GM18519 (cell line): ENCODE data around the gene SLC12A7.
"Not testable (repeated sequence)": the region's sequence is repeated elsewhere in the genome, so short reads cannot be mapped to it uniquely, and the experiment has no call there.

Experiments used
- ATAC-seq: cut with Tn5 transposase; IDR thresholded peaks from one replicate; pipeline ENCODE4 v1.9.1; 2021; ENCODE audit warnings: mild to moderate bottlenecking, moderate library complexity; ENCODE audit not compliant: unreplicated experiment, low FRiP score

The SLC12A7 gene

DNA sequence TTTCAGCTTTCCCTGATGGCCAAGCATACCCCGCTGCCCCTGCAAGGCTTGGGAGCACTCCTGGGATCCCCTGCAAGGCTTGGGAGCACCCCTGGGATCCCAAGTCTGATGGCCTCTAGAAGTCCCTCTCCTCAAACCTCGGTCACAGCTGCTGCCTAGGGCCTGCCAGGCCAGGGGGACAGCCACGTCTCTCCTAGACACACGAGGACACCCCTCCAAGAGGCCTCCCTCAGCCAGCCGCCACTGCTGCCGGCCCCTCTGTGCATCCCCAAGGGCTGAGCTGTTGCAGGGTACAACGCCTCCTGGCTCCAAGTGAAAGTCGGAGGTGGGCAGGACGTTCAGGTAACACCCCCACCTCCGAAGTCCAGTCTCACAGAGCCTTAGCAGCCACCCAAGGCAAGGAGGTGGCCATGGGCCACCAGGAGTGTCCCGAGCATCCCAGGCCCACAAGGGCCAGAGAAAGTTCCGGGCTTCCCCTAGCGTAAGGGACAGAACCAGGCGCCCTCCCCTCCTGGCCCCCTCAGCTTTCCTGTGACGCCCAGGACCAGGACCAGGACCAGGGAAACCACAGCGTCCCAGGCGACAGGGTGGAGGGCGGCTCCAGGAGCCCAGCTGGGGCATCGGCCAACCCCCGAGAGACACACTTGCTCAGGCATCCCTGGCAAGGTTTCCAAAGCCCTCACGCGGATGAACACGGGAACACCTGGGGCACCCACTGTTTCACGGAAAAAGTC lies 17.3 kb upstream of the SLC12A7 start:
- ATAC-seq, result no peak

DNA sequence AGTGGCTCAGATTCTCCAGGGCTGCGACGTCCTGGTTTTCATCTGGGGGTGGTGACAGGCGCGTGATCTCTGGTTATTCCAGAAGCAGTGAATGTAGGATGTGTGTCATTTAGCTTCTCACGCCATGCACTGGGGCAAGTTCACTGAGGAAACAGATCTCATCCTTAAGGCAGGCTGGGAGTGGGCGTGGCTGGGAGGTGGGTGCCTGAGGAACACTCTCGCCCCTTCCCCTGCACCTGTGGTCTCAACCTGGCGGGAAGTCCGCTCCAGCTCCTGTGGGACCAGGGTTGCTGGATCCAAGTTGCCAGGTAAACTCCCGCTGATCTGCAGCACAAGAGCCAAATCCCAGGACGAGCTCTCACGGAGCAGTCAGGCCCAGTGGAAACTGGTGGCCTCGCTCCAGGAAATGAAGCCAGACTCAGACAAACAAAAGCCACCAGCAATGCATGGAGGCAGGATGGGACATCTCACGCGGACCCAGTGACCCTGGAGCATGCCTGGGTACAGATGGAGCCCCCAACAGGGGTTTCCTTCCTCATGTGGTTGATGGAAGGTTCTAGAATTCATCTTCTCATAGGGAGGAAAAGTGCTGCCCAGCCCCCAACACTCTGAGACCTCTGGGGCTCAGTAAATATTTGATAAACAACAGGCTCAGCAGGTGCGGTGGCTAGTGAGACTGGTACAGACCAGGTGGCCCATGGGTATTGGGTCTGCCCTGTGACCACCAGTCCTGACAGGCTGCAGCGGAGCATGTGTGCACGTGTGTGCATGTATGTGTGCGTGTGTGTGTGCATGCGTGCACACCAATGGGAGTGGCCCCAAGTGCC lies 16.3 kb upstream of the SLC12A7 start:
- no peak for ATAC-seq

DNA sequence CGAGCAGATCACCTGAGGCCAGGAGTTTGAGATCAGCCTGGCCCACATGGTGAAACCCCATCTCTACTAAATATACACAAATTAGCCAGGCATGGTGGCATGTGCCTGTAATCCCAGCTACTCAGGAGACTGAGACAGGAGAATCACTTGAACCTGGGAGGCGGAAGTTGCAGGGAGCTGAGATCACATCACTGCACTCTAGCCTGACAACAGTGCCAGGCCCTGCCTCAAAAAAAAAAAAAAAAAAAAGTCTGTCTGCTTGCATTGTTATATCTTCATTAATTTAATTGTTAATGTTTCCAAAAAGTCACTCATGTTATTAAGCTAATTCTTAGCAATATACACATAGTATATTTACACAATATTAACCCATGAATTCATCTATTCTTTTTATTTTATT lies 13.8 kb upstream of the SLC12A7 start:
- ATAC-seq, result not testable (repeated sequence)

DNA sequence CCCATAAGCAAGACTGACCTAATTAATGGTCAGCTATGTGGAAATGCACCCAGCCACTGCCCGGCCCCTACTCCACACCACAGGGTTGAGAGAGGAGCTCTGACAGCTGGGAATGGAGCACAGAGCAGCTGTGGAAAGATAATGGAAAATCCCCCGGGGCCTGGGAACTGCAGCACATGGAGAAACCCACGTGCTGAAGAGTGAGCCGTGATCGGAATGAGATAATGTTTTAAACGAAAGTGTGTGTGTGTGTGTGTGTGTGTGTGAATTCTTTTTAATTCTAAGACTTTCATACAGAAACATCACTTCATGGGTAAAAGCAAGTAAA lies 13.1 kb upstream of the SLC12A7 start:
- ATAC-seq, result no peak

DNA sequence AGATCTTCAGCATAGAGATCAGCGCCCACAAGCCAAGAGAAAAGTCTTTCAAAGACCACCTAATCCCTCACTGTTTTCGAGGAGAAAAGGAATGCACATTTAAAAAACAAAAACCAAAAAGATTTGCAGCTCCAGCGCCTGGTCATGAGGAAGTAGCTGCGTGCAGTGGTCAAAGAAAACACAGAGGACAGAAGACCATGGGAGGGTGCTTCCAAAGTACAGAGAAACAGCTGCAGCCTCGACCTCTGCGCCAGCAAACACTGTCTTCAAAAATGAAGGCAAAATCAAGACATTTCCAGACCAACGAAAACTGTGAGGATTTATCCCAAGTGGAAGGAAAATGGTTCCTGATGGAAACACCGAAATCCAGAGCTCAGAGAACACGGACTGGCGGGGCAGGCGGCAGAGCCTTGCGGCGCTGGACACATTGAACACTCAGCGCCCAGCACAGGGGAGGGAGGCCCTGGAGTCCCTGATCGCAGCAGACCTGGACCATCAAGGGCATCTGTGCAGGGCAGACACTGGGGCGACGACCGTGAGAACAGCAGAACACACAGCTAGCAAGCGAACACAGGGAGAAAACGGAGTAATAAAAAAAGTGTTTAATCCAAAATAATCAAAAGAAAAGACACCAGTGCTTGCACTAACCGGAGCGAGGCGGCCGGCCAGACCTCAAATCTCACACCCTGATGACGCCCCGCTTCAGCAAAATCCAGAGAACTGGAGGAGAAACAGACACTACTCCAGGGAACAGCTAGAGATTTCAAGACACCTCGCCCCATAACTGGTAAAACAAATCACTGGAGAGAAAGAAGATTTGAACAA lies 12.6 kb upstream of the SLC12A7 start:
- ATAC-seq, result no peak

DNA sequence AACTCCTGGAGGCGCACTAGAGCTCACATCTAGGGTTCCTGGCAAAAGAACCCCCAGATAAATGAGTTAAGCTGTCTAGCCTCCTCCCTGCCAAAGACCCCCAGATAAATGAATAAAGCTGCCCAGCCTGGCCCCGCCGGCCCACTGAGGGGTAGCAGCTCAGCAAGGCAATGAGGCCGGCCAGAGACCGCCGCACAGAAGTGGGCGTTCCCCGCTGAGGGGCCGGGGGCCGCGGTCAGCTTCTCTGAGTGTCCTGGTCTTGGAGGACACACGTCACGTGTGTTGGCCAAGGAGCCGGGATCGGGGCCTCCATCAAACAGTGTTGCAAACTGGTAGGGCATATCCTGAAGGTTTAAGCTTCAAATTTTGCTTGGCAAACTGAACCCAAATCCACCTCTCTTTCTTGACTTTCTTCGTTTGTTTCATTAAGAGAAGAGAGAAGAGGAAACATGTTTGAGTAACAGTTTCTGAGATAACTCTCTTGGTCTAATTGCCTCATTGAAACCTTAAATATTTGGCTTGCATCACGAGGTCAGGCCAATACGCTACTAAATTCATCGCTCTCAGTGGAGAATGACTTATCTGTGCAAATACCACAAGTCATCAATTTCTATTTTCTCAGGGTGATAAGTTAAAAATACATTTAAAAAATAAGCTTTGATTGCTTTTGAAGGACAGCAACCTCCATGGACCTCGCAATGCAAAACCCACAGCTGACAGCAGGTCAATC lies 11.7 kb upstream of the SLC12A7 start:
- ATAC-seq, result no peak

DNA sequence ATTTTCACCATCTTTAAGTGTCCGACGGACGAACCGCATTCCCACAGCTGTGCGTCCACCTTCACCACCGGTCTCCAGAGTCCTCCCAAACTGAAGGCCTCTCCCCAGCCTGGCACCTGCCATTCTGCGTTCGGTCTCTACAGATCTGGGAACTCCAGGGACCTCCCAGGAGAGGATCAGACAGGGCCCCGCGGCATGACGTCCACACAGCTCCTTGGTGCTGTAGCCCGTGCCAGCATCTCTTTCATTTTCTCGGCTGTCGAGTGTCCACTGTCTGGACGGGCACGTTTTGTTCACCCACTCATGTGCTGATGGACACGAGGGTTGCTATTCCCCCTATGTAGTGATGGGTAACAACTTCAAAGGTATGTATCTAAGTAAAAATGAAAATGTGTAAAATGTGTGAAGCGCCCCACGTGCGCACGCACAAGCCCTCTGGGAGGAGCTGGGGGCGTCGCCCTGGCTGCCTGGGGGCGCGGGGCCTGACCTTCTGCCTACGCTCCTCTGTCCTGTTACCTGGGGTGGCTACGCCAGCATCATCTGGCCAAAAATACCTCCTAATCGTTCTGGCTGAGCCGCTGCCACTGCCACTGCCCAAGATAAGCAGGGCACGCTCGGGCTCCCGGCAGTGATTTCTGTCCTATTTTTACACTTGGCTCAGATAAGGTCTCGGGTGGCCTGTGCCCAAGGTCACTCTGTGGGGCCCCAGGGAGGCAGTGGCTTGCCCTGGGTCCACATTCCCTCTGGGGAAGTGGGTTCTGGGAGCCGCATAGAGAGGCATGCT lies 10.8 kb upstream of the SLC12A7 start:
- no peak for ATAC-seq

DNA sequence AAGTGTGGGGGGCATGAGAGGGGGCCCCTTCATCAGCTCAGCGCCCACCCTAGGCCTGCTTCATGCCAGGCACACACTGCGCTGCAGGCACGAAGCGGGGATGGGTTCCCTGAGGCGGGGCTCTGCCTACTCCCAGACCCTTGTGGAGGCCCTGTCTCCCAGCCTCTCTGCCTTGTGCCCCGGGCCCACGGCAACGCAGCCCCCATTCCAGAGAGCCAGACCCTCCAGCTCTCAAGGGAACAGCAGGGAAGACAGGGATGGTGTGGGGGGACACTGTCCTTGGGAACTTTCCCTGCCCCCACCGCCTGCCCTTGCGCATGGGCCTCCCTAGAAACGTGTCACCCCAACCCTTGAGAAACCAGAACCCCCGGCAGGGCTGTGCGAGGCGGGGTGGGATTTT lies 10.0 kb upstream of the SLC12A7 start:
- ATAC-seq, result no peak

DNA sequence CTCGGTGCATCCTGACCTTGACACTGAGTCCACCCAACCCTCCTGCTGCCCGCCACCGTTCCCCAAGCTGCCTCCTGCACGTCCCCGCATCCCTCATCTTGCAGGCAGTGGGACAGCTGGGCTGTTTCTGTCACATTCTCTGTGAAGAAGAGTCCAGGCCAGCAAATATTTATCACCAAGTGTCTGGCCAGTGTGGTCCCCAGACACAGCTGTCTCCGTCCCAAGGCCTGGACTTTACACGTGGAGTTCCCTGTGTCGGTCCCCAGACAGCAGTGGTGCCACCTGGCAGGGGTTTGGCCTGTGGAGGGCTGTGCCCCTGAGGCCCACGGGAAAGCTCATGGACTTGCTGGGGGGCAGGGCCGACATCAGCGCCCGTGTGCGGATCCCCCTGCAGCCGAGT lies 9.2 kb upstream of the SLC12A7 start:
- no peak for ATAC-seq

DNA sequence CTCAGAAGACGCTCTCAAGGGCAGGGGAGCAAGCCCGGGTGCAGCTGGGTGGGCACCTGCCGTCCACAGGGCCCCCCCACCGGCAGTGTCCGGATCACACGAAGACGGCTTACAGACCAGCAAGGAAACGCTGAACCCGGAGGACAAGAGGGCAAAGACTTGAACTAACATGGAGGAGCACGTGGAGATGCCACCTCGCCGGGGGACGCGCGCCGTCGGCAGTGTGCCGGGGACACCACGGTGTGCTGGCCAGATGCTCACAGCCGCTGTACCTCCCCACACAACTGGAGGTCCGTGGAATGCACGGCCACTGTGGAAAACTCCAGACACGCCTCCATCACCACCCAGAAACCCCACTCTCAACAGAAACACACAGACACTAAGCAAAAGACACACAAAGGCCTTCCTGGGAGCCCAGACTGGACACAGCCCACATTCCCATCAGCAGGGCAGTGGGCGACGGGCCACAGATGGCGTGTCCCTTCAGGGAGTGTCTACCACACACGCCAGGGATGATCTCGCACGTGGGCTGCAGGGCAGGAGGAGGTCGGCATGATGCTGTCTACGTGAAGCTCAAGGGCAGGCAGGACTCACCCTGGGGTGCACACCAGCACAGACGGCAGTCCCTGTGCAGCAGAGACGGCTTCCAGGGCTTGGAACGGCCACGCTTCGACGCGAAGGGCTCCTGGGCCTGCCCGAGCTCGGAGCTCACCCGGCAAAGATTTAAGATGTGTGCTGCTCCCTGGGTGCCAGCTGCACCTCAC lies 8.6 kb upstream of the SLC12A7 start:
- ATAC-seq, result no peak

DNA sequence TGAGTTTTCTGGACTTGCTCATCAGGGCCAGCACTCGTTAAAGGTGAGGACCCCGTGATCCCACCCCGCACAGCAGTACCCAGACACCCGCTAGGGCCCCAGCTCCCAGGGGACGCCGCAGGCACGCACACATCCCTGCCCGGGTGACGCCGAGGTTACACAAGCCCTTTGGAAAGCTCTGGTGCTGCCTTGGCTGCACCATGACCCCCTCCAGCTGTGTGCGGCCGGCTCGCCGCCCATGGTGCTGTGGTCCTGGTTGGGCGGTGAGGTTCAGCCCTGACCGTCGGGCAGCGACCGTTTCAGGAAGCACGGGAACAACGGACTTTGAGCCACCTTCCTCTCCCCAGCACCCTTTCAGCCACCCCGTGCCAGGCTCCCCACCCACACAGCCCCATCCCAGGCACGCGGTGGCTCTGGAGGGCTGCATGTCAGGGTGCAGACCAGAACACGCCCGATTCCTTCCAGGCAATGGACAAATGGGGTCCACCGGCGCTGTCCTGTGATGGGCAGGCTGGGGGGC lies 7.5 kb upstream of the SLC12A7 start:
- ATAC-seq, result no peak

DNA sequence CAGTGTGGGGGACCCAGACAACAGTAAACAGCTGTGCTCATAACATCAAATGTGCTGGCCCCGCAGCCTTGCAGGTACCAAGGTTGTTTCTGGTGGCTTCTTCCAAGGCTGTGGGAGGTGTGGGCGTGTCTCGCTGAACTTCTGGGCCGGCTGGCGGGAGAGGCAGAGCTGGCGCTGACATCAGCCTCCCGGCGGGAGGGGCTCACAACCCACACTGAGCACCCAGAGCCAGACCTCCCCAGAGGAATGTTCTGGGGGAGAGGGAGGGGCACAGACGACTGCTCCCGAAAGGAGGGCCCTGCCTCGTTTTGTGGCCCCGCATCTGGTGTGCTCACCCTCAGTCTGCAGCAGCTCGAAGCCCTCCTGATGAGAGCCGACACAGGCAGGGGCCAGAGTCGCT lies 6.9 kb upstream of the SLC12A7 start:
- no peak for ATAC-seq

DNA sequence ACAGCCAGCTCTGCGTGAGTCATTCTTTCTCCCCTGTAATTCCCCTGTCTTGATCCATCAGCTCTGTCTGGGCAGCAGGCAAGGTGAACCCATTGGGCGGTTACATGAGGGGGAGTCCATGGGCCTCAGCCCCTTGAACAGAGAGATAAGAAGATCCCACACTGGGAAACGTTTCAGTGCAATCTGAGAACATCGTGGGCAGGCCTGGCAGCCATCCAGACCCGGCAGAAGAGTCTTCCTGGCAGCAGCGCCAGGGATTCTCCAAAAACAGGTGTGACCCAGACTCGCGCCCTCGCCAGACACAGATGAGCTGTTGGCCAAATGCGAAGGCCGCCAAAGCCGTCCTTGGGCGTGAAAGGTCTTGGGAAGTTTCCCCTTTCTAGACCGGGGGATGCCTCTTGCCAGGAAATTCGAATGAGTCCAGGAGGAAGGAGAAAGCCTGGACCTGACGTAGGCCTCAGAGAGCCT lies 6.4 kb upstream of the SLC12A7 start:
- no peak for ATAC-seq

DNA sequence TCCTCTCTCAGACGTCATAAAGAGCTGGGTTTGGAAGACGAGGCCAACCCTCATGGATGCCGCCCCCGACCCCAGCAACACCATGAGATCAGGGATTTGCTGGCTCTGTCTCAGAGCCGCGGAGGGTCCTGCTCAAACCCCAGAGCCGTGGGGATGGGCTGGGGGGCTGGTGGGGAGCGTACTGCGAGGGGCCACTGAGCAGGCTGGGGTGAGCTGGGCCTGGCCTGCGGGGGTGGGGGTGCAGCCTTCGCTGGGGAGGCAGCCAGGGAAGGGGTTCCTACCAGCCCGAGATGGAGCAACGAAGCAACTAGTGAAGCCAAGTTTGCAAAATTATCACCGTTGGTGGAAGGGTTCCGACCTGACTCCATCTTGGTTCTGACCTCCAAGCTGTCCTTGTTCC lies 5.1 kb upstream of the SLC12A7 start:
- no peak for ATAC-seq

DNA sequence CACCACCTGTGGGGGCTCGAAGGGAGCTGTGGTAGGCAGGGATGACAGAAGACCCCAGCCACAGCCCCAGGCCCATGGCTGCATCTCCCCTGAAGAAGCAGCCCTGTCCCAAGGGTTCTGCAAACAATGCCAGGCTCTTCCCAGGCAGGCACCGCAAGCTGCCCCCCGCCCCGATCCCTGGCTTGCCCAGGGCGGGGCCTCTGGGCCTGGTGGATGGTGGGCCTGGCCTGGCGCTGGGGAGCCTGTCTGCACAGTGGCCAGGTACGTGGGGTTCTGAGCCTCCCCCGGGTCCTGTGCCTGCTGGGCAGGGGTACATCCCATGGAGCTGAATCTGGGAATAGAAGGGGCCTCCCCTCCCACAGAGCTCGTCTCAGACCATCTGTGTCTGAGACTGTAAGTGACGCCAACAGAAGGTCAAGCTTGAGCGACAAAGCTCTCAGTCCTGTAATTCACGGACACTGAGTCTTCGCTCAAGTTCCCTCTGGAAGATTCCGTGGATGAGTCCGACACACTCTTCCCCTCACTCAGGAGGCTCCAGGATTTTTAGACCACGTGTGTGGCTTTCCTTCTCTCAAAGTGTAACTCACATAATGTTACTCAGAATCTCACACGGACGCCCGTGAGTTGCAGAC lies 4.4 kb upstream of the SLC12A7 start:
- no peak for ATAC-seq

DNA sequence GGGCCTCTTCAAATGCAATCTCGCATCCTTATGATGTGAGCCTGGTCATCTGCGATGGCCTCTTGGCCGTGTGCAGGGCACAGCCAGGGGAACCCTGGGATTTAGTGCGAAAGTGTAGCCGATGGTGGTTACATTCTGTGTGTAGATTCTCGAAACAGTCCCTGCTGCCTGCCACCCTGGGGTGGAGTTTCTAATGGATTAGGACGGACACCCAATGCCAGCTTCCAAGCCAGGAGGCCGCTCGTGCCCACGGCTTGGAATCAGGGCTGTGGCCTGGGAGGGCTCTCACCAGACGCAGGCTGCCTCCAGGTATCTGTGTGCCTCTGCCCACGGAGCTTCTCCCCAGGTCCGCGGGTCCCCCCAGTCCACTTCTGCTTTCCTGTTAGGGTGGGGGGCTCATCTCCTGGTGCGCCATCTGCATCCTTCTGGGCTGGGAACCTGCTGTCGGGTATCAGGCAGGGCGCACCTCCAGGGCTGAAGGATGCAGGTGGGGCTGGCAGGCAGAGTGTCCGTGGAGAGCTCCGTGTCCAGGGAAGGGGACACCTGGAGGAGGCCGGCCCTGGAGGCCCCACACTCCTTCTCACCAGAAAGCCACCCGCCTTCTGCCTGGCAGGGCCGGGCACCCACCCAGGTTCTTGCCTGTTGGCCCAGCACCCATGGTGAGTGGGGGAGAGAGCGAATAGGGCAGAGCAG lies 3.4 kb upstream of the SLC12A7 start:
- ATAC-seq, result no peak

DNA sequence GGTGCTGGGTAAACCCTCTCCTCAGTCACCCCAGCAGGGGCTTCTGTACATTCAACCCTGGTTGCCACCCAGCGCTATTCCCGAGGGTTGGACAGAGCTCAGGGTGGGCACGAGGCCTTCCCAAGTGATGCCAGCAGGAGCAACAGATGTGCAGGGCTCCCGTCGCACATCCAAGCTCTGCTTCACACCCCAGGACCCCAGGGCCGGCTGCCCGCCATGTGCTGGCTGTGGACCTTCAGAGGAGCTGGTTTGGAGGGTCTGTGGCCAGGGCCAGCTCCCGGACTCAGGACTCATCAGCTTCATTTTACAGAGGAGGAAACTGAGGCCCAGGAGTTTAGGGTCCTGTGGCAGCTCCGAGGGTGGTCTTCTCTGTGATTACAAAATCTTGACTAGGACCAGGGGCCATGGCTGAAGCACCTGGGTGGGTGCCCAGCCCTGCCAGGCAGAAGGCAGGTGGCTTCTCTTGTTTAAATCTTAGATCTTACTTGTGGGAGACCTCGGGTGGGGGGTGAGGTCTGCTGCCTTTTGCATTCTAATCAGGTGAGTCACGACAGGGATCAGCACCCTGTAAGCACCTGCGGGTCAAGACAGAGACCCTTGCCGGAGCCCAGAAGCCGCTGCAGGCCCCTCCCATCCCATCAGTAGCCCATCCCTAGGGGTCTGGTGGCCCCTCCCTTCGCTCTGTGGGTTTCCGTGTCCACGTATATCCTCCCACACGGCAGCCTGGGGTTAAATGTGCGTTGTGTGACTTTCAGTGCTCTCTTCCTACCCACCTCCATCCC lies 2.1 kb upstream of the SLC12A7 start:
- ATAC-seq, result no peak
